Hepatocyte (in vitro differentiated cells): ENCODE results near the gene EFEMP2.

Source experiments
- CTCF ChIP-seq: fragments of 200-600 bp; sonication (generic); IDR thresholded peaks from 2 replicates; pipeline ENCODE4 v1.5.1; 2016; ENCODE audit warnings: antibody characterized with exemption, mild to moderate bottlenecking; ENCODE audit not compliant: poor library complexity
- EZH2 ChIP-seq: fragments of 200-600 bp; sonication (generic); IDR thresholded peaks from 2 replicates; pipeline ENCODE4 v1.6.1; 2016; ENCODE audit warnings: antibody characterized with exemption, mild to moderate bottlenecking, borderline replicate concordance
- EZH2phosphoT487 ChIP-seq: fragments of 200-600 bp; sonication (generic); IDR thresholded peaks from one replicate; pipeline ENCODE4 v1.6.1; 2018; ENCODE audit warnings: antibody characterized with exemption, mild to moderate bottlenecking, low read depth, moderate library complexity; ENCODE audit not compliant: unreplicated experiment, severe bottlenecking

DNA sequence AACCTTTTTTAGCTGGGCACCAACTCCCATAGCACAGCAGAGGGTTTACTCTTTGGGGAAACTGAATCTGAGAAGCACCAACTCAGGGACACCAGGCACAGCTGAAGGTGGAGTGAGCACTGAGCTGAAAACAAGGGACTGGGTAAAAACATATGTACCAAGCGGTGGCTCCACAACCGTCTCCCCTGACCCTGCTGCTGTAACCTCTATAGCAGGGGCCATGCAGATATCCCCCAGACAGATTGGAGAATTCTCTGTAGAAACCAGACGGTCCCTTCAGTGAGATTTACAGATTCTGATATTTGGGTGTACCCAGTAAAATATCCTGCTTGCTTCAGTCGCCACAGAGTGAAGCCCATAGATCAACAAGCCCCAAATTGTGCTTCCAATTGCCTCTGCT, 43.1 kb downstream of the EFEMP2 start:
- no peak for TF ChIP-seq CTCF
- TF ChIP-seq EZH2: no peak
- no peak for TF ChIP-seq EZH2phosphoT487
